ENCODE measurements around the gene TUFT1.

TUFT1 gene

DNA sequence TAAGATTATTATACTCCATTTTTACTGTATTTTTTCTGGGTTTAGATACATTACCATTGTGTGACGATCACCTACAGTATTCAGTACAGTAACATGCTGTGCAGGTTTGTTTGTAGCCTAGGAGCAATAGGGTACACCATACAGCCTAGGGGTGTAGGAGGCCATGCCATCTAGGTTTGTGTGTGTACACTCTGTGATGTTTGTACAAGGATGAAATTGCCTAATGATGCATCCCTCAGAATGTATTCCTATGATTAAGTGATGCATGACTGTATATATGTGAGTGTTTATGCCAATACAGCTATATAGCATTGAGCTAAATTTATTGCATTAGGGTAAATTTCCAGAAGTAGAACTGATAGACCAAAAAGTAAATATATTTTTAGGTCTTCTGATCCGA is 23.3 kb downstream of the TUFT1 start:
- ChIA-PET CTCF (interaction anchor here (1.0 to 2.4 kb wide), 2 partner anchors 11 to 14 kb away, joined by 3 to 6 read pairs; no protein-coding TSS in a partner anchor), POLR2A (no interaction called here)
- no peak for DNase-seq (ENCODE audit: extremely low spot score)
- TF ChIP-seq, protein P1, sequence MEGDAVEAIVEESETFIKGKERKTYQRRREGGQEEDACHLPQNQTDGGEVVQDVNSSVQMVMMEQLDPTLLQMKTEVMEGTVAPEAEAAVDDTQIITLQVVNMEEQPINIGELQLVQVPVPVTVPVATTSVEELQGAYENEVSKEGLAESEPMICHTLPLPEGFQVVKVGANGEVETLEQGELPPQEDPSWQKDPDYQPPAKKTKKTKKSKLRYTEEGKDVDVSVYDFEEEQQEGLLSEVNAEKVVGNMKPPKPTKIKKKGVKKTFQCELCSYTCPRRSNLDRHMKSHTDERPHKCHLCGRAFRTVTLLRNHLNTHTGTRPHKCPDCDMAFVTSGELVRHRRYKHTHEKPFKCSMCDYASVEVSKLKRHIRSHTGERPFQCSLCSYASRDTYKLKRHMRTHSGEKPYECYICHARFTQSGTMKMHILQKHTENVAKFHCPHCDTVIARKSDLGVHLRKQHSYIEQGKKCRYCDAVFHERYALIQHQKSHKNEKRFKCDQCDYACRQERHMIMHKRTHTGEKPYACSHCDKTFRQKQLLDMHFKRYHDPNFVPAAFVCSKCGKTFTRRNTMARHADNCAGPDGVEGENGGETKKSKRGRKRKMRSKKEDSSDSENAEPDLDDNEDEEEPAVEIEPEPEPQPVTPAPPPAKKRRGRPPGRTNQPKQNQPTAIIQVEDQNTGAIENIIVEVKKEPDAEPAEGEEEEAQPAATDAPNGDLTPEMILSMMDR (IDR thresholded peaks at IDR 0.05; ENCODE audit: control extremely low read depth, extremely low read depth, low read depth, missing control alignments), result no peak

- TF ChIP-seq, protein P1 (IDR thresholded peaks at IDR 0.05; ENCODE audit: control extremely low read depth, extremely low read depth, low read depth, missing control alignments), result no peak
- POLR2A ChIA-PET, result no interaction called here
- CTCF ChIA-PET, result interaction anchor here (0.8 to 1.9 kb wide), 5 partner anchors 10 to 36 kb away, joined by 3 to 6 read pairs (median 4); no protein-coding TSS in a partner anchor
- no peak for DNase-seq (ENCODE audit: extremely low spot score)
Measured at GRCh38 chr1:151565502-151566189, 25.5 kb downstream of the TUFT1 start.

DNA sequence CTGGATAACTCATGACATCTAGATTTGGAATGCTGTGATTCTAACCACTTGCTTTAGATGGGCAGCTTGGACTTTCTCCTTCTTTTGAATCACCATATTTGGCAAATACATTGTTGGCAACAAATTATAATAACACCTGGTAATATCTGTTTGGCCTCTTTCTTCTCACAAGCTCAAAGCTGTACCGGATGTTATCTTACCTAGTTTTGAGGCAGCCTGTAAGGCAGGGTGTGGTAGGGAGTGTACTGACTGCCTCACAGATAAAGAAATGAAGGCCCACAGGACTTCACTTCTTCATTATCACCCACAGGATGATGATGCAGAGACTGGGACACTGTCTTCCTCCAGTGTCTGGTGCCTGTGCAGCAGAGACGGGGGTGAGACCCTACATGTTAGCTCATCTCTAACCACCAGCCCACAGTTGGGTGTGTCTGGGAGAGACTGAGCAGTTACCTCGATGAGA is 28.5 kb downstream of the TUFT1 start:
- ChIA-PET POLR2A (no interaction called here), CTCF (no interaction called here)
- DNase-seq (ENCODE audit: extremely low spot score), result no peak
- TF ChIP-seq, protein P1 (IDR thresholded peaks at IDR 0.05; ENCODE audit: control extremely low read depth, extremely low read depth, low read depth, missing control alignments), result no peak

DNA sequence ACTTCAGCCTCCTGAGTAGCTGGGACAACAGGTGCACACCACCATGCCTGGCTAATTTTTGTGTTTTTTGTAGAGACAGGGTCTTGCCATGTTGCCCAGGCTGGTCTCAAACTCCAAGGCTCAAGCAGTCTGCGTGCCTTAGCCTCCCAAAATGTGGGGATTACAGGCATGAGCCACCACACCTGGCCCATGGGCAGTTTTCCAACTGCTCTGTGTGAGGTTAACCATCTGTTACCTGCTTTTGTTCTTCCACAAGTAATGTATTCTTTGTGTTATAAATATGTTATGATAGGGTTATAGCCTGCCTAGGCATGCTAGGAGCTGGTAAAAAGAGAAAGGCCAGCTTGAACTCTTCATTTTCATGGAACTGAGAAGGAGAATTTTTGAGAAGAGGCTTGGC is 30.7 kb downstream of the TUFT1 start:
- TF ChIP-seq, protein P1 (IDR thresholded peaks at IDR 0.05; ENCODE audit: control extremely low read depth, extremely low read depth, low read depth, missing control alignments), result no peak
- ChIA-PET CTCF (no interaction called here), POLR2A (no interaction called here)
- no peak for DNase-seq (ENCODE audit: extremely low spot score)

DNA sequence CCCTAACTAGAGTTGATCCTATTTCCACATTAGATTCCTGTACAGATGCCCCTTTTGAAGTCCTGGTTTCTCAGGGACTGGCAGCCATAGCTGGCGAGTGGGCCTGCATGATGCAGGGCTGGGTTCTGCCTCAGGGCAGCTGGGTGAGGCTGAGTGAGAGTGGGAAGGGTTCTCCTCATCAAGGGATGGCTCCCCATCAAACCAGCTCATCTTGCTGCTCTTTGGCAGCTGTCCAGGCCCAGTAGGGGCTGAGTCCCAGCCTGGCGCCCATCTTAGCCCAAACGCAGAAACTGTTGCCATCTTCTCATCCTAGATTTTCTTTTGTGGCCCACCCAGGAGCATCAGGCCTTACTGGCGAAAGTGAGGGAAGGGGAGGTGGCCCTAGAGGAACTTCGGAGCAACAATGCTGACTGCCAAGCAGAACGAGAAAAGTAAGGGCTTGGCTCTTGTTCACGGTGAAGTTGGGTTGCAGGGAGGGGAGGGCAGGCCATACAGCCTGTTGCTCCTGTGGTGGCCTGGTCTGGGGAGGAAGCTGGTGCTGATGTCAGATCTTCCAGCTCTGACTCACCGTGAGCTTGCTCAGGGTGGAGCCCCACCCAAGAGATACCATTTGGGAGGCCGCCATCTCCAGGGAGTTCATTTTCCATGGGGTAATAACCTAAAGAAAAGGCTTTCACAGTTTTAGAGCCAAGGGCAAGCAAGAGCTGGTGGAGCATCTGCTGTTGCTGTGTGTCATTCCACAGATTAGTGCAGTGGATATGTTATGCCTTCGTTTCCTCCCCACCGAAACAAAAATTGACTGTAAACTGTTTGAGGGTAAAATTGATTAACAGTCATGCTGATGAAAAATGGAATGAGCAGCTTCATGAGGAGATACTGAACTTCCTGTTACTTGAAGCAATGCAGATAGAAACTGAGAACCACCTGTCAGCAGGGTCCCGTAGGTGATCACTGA is 34.7 kb downstream of the TUFT1 start:
- ChIA-PET POLR2A (no interaction called here), CTCF (interaction anchor here (1.5 to 2.9 kb wide), 3 partner anchors 9 to 18 kb away, joined by 3 to 8 read pairs (median 5); no protein-coding TSS in a partner anchor)
- no peak for DNase-seq (ENCODE audit: extremely low spot score)
- TF ChIP-seq, protein P1 (IDR thresholded peaks at IDR 0.05; ENCODE audit: control extremely low read depth, extremely low read depth, low read depth, missing control alignments), result no peak

GRCh38 chr1:151577173-151577572 is 37.1 kb downstream of the TUFT1 start:
- POLR2A ChIA-PET, result no interaction called here

More at GRCh38 chr1:151577173-151577572, 37.1 kb downstream of the TUFT1 start:
- CTCF ChIA-PET, result interaction anchor here (1.5 kb wide), 2 partner anchors 12 to 17 kb away, joined by 3 to 5 read pairs; no protein-coding TSS in a partner anchor
- TF ChIP-seq, protein P1 (IDR thresholded peaks at IDR 0.05; ENCODE audit: control extremely low read depth, extremely low read depth, low read depth, missing control alignments), result no peak
- DNase-seq (ENCODE audit: extremely low spot score), result no peak

All from GM10248 (cell line).